Measurements from ENCODE around the gene TERF2IP.

The TERF2IP gene

GRCh38 chr16:75679366-75679765 lies 31.8 kb downstream of the TERF2IP start:
- Histone ChIP-seq H3K36me3 (replicated peaks; ENCODE audit: insufficient read depth, low read length) (no peaks in the 10 kb centered on the region), H3K9me2 (replicated peaks; ENCODE audit: insufficient read depth, low read length) (no peaks in the 10 kb centered on the region), H3K27me3 (replicated peaks; ENCODE audit: insufficient read depth, low read length) (no peaks in the 10 kb centered on the region), H3K4me3 (ENCODE audit: low read length) (no peak overlapping the region), H3K9ac (ENCODE audit: low read length) (no peak overlapping the region), H3F3A (ENCODE audit: insufficient read depth, low read length) (no peaks in the 10 kb centered on the region), H3K79me2 (ENCODE audit: low read length) (no peaks in the 10 kb centered on the region), H2AFZ (ENCODE audit: low read length) (no peak overlapping the region), H4K20me1 (ENCODE audit: insufficient read depth, low read length) (no peaks in the 10 kb centered on the region), H3K4me2 (ENCODE audit: low read depth, low read length) (no peak overlapping the region), H3K9me3 (replicated peaks; ENCODE audit: insufficient read depth, low read length) (no peaks in the 10 kb centered on the region), H3K4me1 (ENCODE audit: low read length) (no peaks in the 10 kb centered on the region), H3K27ac (ENCODE audit: low read length) (no peak overlapping the region)
- TF ChIP-seq EZH2 (optimal IDR thresholded peaks at IDR 0.05; ENCODE audit: low read depth, low read length) (no peak), EZH2phosphoT487 (IDR thresholded peaks at IDR 0.05; ENCODE audit: low read length) (no peak), CTCF (IDR thresholded peaks at IDR 0.05; ENCODE audit: low read length) (no peak)
- DNase-seq = no peak

GRCh38 chr16:75682308-75682707 lies 34.7 kb downstream of the TERF2IP start:
- Histone ChIP-seq H3K27ac (ENCODE audit: low read length) (no peak overlapping the region), H3K9me3 (replicated peaks; ENCODE audit: insufficient read depth, low read length) (no peaks in the 10 kb centered on the region), H3K4me2 (ENCODE audit: low read depth, low read length) (no peak overlapping the region), H2AFZ (ENCODE audit: low read length) (no peak overlapping the region), H3K79me2 (ENCODE audit: low read length) (no peaks in the 10 kb centered on the region), H3K9me2 (replicated peaks; ENCODE audit: insufficient read depth, low read length) (no peaks in the 10 kb centered on the region), H4K20me1 (ENCODE audit: insufficient read depth, low read length) (no peaks in the 10 kb centered on the region), H3K27me3 (replicated peaks; ENCODE audit: insufficient read depth, low read length) (no peaks in the 10 kb centered on the region), H3K4me3 (ENCODE audit: low read length) (no peak overlapping the region), H3K4me1 (ENCODE audit: low read length) (no peaks in the 10 kb centered on the region), H3K9ac (ENCODE audit: low read length) (no peak overlapping the region), H3F3A (ENCODE audit: insufficient read depth, low read length) (no peaks in the 10 kb centered on the region), H3K36me3 (replicated peaks; ENCODE audit: insufficient read depth, low read length) (no peaks in the 10 kb centered on the region)
- no peak for DNase-seq
- TF ChIP-seq EZH2 (optimal IDR thresholded peaks at IDR 0.05; ENCODE audit: low read depth, low read length) (no peak), EZH2phosphoT487 (IDR thresholded peaks at IDR 0.05; ENCODE audit: low read length) (no peak)

GRCh38 chr16:75687361-75687760 lies 39.8 kb downstream of the TERF2IP start:
- Histone ChIP-seq H3K79me2 (ENCODE audit: low read length) (no peaks in the 10 kb centered on the region), H3K27ac (ENCODE audit: low read length) (no peak overlapping the region), H3K9me3 (replicated peaks; ENCODE audit: insufficient read depth, low read length) (no peaks in the 10 kb centered on the region), H3K4me3 (ENCODE audit: low read length) (no peak overlapping the region), H3K27me3 (replicated peaks; ENCODE audit: insufficient read depth, low read length) (no peaks in the 10 kb centered on the region), H3K4me2 (ENCODE audit: low read depth, low read length) (no peak overlapping the region), H4K20me1 (ENCODE audit: insufficient read depth, low read length) (no peaks in the 10 kb centered on the region), H3K4me1 (ENCODE audit: low read length) (no peaks in the 10 kb centered on the region), H3K9ac (ENCODE audit: low read length) (no peak overlapping the region), H3K9me2 (replicated peaks; ENCODE audit: insufficient read depth, low read length) (no peaks in the 10 kb centered on the region), H3K36me3 (replicated peaks; ENCODE audit: insufficient read depth, low read length) (no peaks in the 10 kb centered on the region), H3F3A (ENCODE audit: insufficient read depth, low read length) (no peaks in the 10 kb centered on the region), H2AFZ (ENCODE audit: low read length) (no peak overlapping the region)
- TF ChIP-seq CTCF (IDR thresholded peaks at IDR 0.05; ENCODE audit: low read length) (no peak), EZH2phosphoT487 (IDR thresholded peaks at IDR 0.05; ENCODE audit: low read length) (no peak), EZH2 (optimal IDR thresholded peaks at IDR 0.05; ENCODE audit: low read depth, low read length) (no peak)
- DNase-seq = peak; percentile 9

- H3F3A ChIP-seq (ENCODE audit: insufficient read depth, low read length) = no peaks in the 10 kb centered on the region
- no peak for TF ChIP-seq EZH2 (optimal IDR thresholded peaks at IDR 0.05; ENCODE audit: low read depth, low read length)
- TF ChIP-seq CTCF (IDR thresholded peaks at IDR 0.05; ENCODE audit: low read length) = peak; percentile 10; the same call in 1 of the 2 replicates
- no peak for TF ChIP-seq EZH2phosphoT487 (IDR thresholded peaks at IDR 0.05; ENCODE audit: low read length)
- no peaks in the 10 kb centered on the region for H3K36me3 ChIP-seq (replicated peaks; ENCODE audit: insufficient read depth, low read length)
- H3K4me3 ChIP-seq (ENCODE audit: low read length) = no peak overlapping the region
- no peaks in the 10 kb centered on the region for H3K9me3 ChIP-seq (replicated peaks; ENCODE audit: insufficient read depth, low read length)
- H2AFZ ChIP-seq (ENCODE audit: low read length) = no peak overlapping the region
- H3K27ac ChIP-seq (ENCODE audit: low read length) = no peak overlapping the region
- H3K27me3 ChIP-seq (replicated peaks; ENCODE audit: insufficient read depth, low read length) = no peaks in the 10 kb centered on the region
- no peaks in the 10 kb centered on the region for H3K9me2 ChIP-seq (replicated peaks; ENCODE audit: insufficient read depth, low read length)
- H3K4me1 ChIP-seq (ENCODE audit: low read length) = no peaks in the 10 kb centered on the region
- no peaks in the 10 kb centered on the region for H4K20me1 ChIP-seq (ENCODE audit: insufficient read depth, low read length)
- H3K79me2 ChIP-seq (ENCODE audit: low read length) = no peaks in the 10 kb centered on the region
- no peak for DNase-seq
- H3K4me2 ChIP-seq (ENCODE audit: low read depth, low read length) = no peak overlapping the region
- H3K9ac ChIP-seq (ENCODE audit: low read length) = no peak overlapping the region
Observed at GRCh38 chr16:75695708-75696107, 48.1 kb downstream of the TERF2IP start.
